Activated CD4-positive, alpha-beta memory T cell treated with anti-CD3 and anti-CD28 coated beads, Interleukin-2, amount 10 ng/mL, durations not matched to agents 7 days and 5 days (primary cell): ENCODE data around the gene MED9. TPM values are rescaled to one million over a fixed set of nuclear protein-coding genes. Genes with fewer than 3 reads are reported as not detected.
"Not testable (repeated sequence)": the region's sequence is repeated elsewhere in the genome, so short reads cannot be mapped to it uniquely, and the experiment has no call there.

ENCODE experiments used
- CTCF ChIA-PET: fragments of 350-600 bp; sonication (Branson Sonifier 250); formaldehyde crosslinking; loops from one replicate; lab custom pipeline; 2021; ENCODE audit warnings: antibody characterized with exemption, inconsistent platforms; lab: Charles Lee
- POLR2A ChIA-PET: fragments of 350-600 bp; sonication (Branson Sonifier 250); formaldehyde crosslinking; loops from one replicate; lab custom pipeline; 2021; ENCODE audit warnings: antibody characterized with exemption; lab: Charles Lee
- DNase-seq: peaks from one replicate; pipeline ENCODE4 v3.0.0-alpha.2; 2020
- H3K27ac Mint-ChIP-seq: one replicate; pipeline ENCODE4 v1.8.0; 2021; ENCODE audit warnings: mild to moderate bottlenecking, mixed read lengths
- H3K27me3 Mint-ChIP-seq: one replicate; pipeline ENCODE4 v1.8.0; 2021; ENCODE audit warnings: mixed read lengths
- H3K36me3 Mint-ChIP-seq: one replicate; pipeline ENCODE4 v1.8.0; 2021; ENCODE audit warnings: low read depth, mixed read lengths
- H3K4me1 Mint-ChIP-seq: one replicate; pipeline ENCODE4 v1.8.0; 2021; ENCODE audit warnings: mixed read lengths
- H3K4me3 Mint-ChIP-seq: one replicate; pipeline ENCODE4 v1.8.0; 2021; ENCODE audit warnings: mild to moderate bottlenecking, mixed read lengths
- H3K9me3 Mint-ChIP-seq: one replicate; pipeline ENCODE4 v1.8.0; 2021; ENCODE audit warnings: mixed read lengths
- total RNA-seq, 2 experiments: library from RNA; stranded (reverse); gene quantifications; one replicate each; pipeline ENCODE4 v1.2.3, GENCODE V29; 2021

The MED9 gene
- total RNA-seq, 2 experiments from 2014 or later, result 12.6 to 13.2 TPM

GRCh38 chr17:17480593-17481148, 3.9 kb downstream of the MED9 start:
- H3K36me3 Mint-ChIP-seq, result peaks cover 28% of the 10 kb centered on the region
- no peak overlapping the region for H3K27ac Mint-ChIP-seq
- no peaks in the 10 kb centered on the region for H3K27me3 Mint-ChIP-seq
- peaks cover 72% of the 10 kb centered on the region for H3K4me1 Mint-ChIP-seq
- no peak for DNase-seq
- CTCF ChIA-PET, result no interaction called here
- POLR2A ChIA-PET, result interaction anchor here (1.6 kb wide), 1 partner anchor 16 kb away, joined by 4 read pairs; no protein-coding TSS in a partner anchor
- no peaks in the 10 kb centered on the region for H3K9me3 Mint-ChIP-seq
- H3K4me3 Mint-ChIP-seq, result no peak overlapping the region

GRCh38 chr17:17481860-17482259, 5.1 kb downstream of the MED9 start:
- DNase-seq, result no peak
- H3K36me3 Mint-ChIP-seq, result peaks cover 32% of the 10 kb centered on the region
- H3K27me3 Mint-ChIP-seq, result no peaks in the 10 kb centered on the region
- POLR2A ChIA-PET, result no interaction called here
- no peak overlapping the region for H3K27ac Mint-ChIP-seq
- no peaks in the 10 kb centered on the region for H3K9me3 Mint-ChIP-seq
- CTCF ChIA-PET, result no interaction called here
- peaks cover 63% of the 10 kb centered on the region for H3K4me1 Mint-ChIP-seq
- H3K4me3 Mint-ChIP-seq, result no peak overlapping the region

DNA sequence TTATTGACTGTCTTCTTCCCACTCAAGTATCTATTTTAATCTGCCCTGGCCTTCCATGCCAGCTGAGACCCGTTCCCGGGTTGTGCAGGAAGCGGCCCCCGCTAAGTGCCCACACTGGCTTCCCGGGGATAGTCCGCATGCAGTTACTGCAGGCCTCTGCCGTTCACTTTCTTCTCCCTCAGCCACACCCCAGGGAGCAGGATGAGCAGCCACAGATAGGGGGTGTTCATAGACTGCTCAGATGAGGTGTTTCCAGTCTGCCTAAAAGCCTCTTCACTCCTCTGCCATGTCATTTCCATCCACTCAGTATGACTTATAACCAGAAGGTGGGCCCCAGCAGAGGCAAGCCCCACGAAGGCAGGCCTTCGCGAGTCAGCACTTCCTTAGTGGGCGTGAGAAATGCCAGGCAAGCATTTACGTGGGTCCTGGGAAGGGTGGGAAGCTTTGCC, 7.7 kb downstream of the MED9 start:
- DNase-seq, result no peak
- H3K27me3 Mint-ChIP-seq, result no peaks in the 10 kb centered on the region
- H3K9me3 Mint-ChIP-seq, result no peaks in the 10 kb centered on the region
- ChIA-PET POLR2A (no interaction called here), CTCF (interaction anchor here (0.7 kb wide), 1 partner anchor 44 kb away, joined by 3 read pairs; no protein-coding TSS in a partner anchor)
- no peak overlapping the region for H3K4me3 Mint-ChIP-seq
- H3K4me1 Mint-ChIP-seq, result peaks cover 42% of the 10 kb centered on the region
- H3K27ac Mint-ChIP-seq, result peak overlapping the region; percentile 3
- peaks cover 39% of the 10 kb centered on the region for H3K36me3 Mint-ChIP-seq

- Mint-ChIP-seq H3K27me3 (no peaks in the 10 kb centered on the region), H3K9me3 (no peaks in the 10 kb centered on the region), H3K36me3 (peaks cover 40% of the 10 kb centered on the region), H3K27ac (no peak overlapping the region), H3K4me3 (no peak overlapping the region), H3K4me1 (peaks cover 37% of the 10 kb centered on the region)
- ChIA-PET CTCF (no interaction called here), POLR2A (no interaction called here)
- DNase-seq, result no peak
Measured at GRCh38 chr17:17485420-17485819, 8.6 kb downstream of the MED9 start.

DNA sequence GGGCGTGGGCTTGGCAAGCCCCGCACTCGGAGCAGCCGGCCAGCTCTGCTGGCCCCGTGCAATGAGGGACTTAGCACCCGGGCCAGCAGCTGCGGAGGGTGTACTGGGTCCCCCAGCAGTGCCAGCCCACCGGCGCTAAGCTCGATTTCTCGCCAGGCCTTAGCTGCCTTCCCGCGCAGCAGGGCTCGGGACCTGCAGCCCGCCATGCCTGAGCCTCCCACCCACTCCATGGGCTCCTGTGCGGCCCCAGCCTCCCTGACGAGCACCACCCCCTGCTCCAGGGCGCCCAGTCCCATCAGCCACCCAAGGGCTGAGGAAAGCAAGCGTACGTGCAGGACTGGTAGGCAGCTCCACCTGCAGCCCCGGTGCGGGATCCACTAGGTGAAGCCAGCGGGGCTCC, 9.6 kb downstream of the MED9 start:
- Mint-ChIP-seq H3K4me1 (peaks cover 28% of the 10 kb centered on the region), H3K36me3 (peaks cover 38% of the 10 kb centered on the region)
- ChIA-PET POLR2A (interaction anchor here (1.5 kb wide), 1 partner anchor 10 kb away, joined by 4 read pairs; the partner anchor contains the start of gene RASD1), CTCF (interaction anchor here (0.8 to 1.1 kb wide), 2 partner anchors 10 kb away, joined by 3 to 4 read pairs; partner anchors contain the start of gene RASD1)
- not testable (repeated sequence) for DNase-seq, H3K9me3 Mint-ChIP-seq, H3K4me3 Mint-ChIP-seq, H3K27ac Mint-ChIP-seq, H3K27me3 Mint-ChIP-seq

DNA sequence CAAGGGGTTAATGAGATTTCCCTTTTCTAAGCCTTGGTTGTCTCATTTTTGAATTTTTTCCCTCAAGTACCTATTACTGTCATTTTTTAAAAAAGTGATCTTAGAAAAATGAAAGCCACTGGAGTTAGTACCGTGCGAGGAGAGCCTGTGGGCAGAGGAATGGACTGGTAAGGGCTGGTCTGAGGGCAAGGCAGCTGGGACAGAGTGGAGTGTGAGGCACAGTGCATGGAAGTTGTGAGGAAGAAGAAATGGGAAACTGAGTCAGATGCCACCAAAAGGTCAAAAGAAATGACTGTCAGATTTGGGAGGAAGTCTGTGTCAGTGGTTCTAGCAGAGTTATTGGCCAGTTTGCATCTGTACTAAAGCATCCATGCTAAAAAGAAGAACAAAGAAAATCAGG, 11.2 kb downstream of the MED9 start:
- ChIA-PET CTCF (no interaction called here), POLR2A (no interaction called here)
- H3K27me3 Mint-ChIP-seq, result no peaks in the 10 kb centered on the region
- no peak for DNase-seq
- H3K4me3 Mint-ChIP-seq, result no peak overlapping the region
- H3K36me3 Mint-ChIP-seq, result peaks cover 46% of the 10 kb centered on the region
- no peaks in the 10 kb centered on the region for H3K9me3 Mint-ChIP-seq
- peaks cover 14% of the 10 kb centered on the region for H3K4me1 Mint-ChIP-seq
- H3K27ac Mint-ChIP-seq, result no peak overlapping the region

GRCh38 chr17:17491031-17491471, 14.3 kb downstream of the MED9 start:
- peaks cover 36% of the 10 kb centered on the region for H3K36me3 Mint-ChIP-seq
- H3K4me1 Mint-ChIP-seq, result peaks cover 18% of the 10 kb centered on the region
- H3K9me3 Mint-ChIP-seq, result no peaks in the 10 kb centered on the region
- ChIA-PET POLR2A (no interaction called here), CTCF (interaction anchor here (1.0 kb wide), 1 partner anchor 99 kb away, joined by 3 read pairs; no protein-coding TSS in a partner anchor)
- no peak for DNase-seq
- H3K27ac Mint-ChIP-seq, result no peak overlapping the region
- H3K27me3 Mint-ChIP-seq, result peaks cover 14% of the 10 kb centered on the region
- no peak overlapping the region for H3K4me3 Mint-ChIP-seq

DNA sequence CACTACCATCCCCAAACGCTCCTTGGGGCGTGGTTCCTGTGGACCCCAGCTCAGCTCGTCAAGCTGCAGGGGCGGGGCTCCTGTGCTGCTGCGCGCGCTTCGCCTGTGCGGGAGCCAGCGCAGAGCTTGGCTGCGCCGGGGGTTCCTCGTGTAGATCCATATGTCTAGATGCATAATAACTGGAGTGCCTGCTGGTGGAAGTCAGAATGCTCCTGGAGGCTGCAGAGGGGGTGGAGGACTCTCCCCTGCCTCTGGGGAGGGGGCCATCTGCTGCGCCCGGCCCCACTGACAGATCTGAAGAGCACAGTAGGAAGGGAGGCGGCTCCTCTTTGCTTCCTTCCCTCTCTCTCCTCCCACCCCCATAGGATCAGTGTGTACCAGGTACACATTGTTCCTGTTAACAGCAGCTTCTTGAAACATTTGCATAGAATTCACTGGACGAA, 14.8 kb downstream of the MED9 start:
- ChIA-PET POLR2A (no interaction called here), CTCF (no interaction called here)
- Mint-ChIP-seq H3K36me3 (peaks cover 36% of the 10 kb centered on the region), H3K4me3 (no peak overlapping the region), H3K9me3 (no peaks in the 10 kb centered on the region), H3K4me1 (peaks cover 18% of the 10 kb centered on the region), H3K27me3 (peaks cover 14% of the 10 kb centered on the region), H3K27ac (no peak overlapping the region)
- no peak for DNase-seq

DNA sequence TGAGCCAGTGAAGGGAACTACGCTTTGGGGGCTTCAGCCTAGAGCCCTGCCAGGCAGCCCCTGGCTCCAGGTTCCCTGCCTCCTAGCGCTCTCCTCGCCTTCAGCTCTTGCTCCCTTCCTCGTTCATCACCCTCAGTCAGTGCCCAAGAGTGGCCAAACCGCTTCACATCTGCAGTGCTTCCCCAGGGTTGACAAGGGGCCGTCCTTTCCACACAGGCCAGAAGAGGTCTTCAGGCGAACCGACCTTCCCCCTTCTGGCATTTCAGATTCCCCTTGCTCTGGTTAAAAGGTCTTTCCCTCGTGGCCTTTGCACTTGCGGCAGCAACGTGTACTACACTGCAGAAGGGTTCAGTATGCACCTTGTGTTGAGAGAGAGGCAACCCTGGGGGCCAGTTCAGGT, 15.3 kb downstream of the MED9 start:
- POLR2A ChIA-PET, result no interaction called here
- Mint-ChIP-seq H3K4me1 (peaks cover 18% of the 10 kb centered on the region), H3K4me3 (no peak overlapping the region), H3K27ac (no peak overlapping the region), H3K27me3 (peaks cover 14% of the 10 kb centered on the region), H3K9me3 (no peaks in the 10 kb centered on the region), H3K36me3 (peaks cover 32% of the 10 kb centered on the region)
- no peak for DNase-seq
- CTCF ChIA-PET, result no interaction called here

DNA sequence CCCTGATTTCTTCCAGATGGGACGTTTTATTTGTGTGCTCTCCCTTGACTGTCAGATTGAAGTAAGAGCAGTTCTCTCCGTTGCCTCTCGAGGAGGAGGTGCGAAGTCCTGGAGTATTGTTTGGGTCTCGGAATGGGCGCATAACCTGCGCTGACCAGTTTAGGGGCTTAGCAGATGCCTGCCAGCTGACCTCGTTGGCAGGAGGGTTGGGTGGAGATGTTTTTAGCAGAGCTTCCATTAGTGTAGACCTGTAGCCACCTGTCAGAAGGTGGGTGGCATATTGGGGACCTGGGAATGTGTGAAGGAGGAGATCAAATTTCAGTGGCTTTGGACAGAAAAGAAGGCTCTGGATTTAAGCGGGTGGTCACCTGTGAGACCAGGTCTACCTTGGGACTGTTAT, 15.8 kb downstream of the MED9 start:
- ChIA-PET CTCF (no interaction called here), POLR2A (no interaction called here)
- H3K36me3 Mint-ChIP-seq, result peaks cover 27% of the 10 kb centered on the region

DNA sequence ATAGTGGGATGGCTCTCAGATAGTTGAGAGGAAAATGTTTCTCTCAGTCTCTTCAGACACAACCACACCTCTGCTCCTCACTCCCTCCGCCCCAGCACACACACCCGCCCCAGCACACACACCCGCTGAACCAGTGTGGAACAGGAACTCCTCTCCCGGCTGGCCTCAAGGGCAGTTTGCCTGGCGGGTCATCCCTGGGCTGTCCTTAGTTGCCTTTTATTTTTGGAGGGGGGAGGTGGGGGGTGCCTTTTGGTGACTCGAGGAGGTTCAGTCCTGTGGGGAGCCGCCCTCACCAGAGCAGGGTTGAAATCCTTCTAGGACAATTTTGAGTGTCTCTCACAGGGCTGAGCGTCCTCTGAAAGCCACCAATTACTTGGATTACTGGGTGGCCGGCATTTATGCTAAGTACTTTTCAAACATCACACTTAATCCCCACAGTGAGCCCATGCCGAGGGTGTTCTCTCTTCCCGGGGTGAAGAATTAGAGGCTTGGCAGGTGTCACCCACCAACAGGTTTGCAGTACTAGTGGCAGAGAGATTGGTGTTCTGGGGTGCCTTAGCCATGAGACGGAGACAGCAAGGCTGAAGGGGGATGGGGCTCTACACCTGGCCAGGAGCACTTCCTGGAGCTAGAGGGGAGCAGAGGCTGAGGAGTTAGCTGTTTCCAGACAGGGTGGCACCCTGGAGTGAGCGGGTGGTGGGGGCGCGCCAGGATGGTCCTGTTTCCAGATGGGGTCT, 16.6 kb downstream of the MED9 start:
- peaks cover 21% of the 10 kb centered on the region for H3K36me3 Mint-ChIP-seq
- H3K4me3 Mint-ChIP-seq, result no peak overlapping the region
- H3K27ac Mint-ChIP-seq, result no peak overlapping the region
- H3K4me1 Mint-ChIP-seq, result peaks cover 17% of the 10 kb centered on the region
- POLR2A ChIA-PET, result no interaction called here
- no peaks in the 10 kb centered on the region for H3K9me3 Mint-ChIP-seq
- H3K27me3 Mint-ChIP-seq, result peaks cover 14% of the 10 kb centered on the region
- CTCF ChIA-PET, result no interaction called here
- DNase-seq, result no peak

More for the DNA sequence above, 15.8 kb downstream of the MED9 start:
- Mint-ChIP-seq H3K4me3 (no peak overlapping the region), H3K27me3 (peaks cover 14% of the 10 kb centered on the region), H3K9me3 (no peaks in the 10 kb centered on the region), H3K27ac (no peak overlapping the region), H3K4me1 (peaks cover 21% of the 10 kb centered on the region)
- no peak for DNase-seq

DNA sequence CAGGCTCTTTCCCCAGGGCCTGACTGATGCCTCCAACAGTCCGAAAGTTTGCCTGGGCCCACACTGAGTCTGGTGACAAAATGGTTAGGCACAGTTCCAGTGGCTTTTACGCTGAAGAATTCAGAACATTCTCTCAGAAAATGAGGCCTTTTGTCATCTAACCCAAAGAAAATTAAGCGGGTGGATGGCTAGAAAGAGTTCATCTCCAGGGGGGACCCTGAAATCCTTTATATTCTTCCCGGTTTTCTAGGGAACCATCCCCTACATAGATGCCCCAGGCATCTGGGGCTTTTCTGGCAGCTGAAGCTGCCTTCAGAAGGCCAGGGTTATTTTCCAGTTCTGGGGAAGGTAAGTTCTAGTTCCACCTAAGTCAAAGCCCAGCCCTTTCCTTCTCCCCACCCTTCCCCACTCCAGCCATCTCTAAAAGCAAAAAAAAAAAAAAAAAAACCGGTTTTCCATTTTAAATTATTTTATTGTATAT, 17.2 kb downstream of the MED9 start:
- no peak for DNase-seq
- peaks cover 17% of the 10 kb centered on the region for H3K4me1 Mint-ChIP-seq
- ChIA-PET CTCF (no interaction called here), POLR2A (no interaction called here)
- H3K27me3 Mint-ChIP-seq, result peaks cover 15% of the 10 kb centered on the region
- no peak overlapping the region for H3K4me3 Mint-ChIP-seq
- peaks cover 21% of the 10 kb centered on the region for H3K36me3 Mint-ChIP-seq
- no peak overlapping the region for H3K27ac Mint-ChIP-seq
- no peaks in the 10 kb centered on the region for H3K9me3 Mint-ChIP-seq

DNA sequence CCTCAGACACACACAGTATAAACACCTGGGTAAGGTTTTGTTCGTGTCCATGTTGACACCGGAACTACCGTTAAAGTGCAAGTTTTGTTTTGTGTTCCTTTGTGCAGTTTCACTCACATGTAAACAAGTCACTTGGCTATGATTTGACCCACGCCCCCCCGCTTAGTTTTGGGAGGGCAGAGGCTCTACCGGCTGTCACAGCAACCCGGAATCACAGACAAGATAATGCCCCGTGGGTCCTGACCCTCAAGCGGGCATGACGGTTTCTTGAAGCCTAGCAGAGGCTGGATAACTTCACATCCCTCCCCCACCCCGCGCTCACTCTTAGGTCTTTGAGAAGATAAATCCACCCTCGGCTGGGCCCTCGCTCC, 17.7 kb downstream of the MED9 start:
- Mint-ChIP-seq H3K27me3 (peaks cover 16% of the 10 kb centered on the region), H3K36me3 (peaks cover 21% of the 10 kb centered on the region), H3K4me1 (peaks cover 17% of the 10 kb centered on the region), H3K4me3 (no peak overlapping the region), H3K9me3 (no peaks in the 10 kb centered on the region), H3K27ac (no peak overlapping the region)
- no peak for DNase-seq
- CTCF ChIA-PET, result interaction anchor here (3.5 kb wide), 1 partner anchor 75 kb away, joined by 28 read pairs; no protein-coding TSS in a partner anchor
- POLR2A ChIA-PET, result no interaction called here
